ENCODE measurements around the gene CALU.

CALU gene

GRCh38 chr7:128737867-128738385 lies 1.2 kb upstream of the CALU start:
- no peak overlapping the region for H3K4me3 ChIP-seq (ENCODE audit: low read depth, low read length)
- TF ChIP-seq CTCF (IDR thresholded peaks at IDR 0.05; ENCODE audit: low read depth, low read length, missing control alignments) = no peak
- DNase-seq (ENCODE audit: low read depth) = no peak

- TF ChIP-seq CTCF (IDR thresholded peaks at IDR 0.05; ENCODE audit: low read depth, low read length, missing control alignments) = no peak
- peak overlapping the region; percentile 95 for H3K4me3 ChIP-seq (ENCODE audit: low read depth, low read length)
- DNase-seq (ENCODE audit: low read depth) = no peak
These were observed 550 bp upstream of the CALU start for GRCh38 chr7:128738570-128739047.

GRCh38 chr7:128739990-128740682 lies 977 bp downstream of the CALU start:
- no peak for TF ChIP-seq CTCF (IDR thresholded peaks at IDR 0.05; ENCODE audit: low read depth, low read length, missing control alignments)
- H3K4me3 ChIP-seq (ENCODE audit: low read depth, low read length) = peak overlapping the region; percentile 95
- no peak for DNase-seq (ENCODE audit: low read depth)

GRCh38 chr7:128740996-128741395 lies 1.8 kb downstream of the CALU start:
- no peak for TF ChIP-seq CTCF (IDR thresholded peaks at IDR 0.05; ENCODE audit: low read depth, low read length, missing control alignments)
- no peak for DNase-seq (ENCODE audit: low read depth)
- peak overlapping the region; percentile 95; the same call in 1 of the 2 replicates for H3K4me3 ChIP-seq (ENCODE audit: low read depth, low read length)

- no peak for DNase-seq (ENCODE audit: low read depth)
- H3K4me3 ChIP-seq (ENCODE audit: low read depth, low read length) = no peak overlapping the region
- no peak for TF ChIP-seq CTCF (IDR thresholded peaks at IDR 0.05; ENCODE audit: low read depth, low read length, missing control alignments)
These were observed 2.3 kb downstream of the CALU start for GRCh38 chr7:128741491-128741890.

- no peak for DNase-seq (ENCODE audit: low read depth)
- no peak overlapping the region for H3K4me3 ChIP-seq (ENCODE audit: low read depth, low read length)
These were observed 3.0 kb downstream of the CALU start for GRCh38 chr7:128742206-128742605.

More at GRCh38 chr7:128742206-128742605, 3.0 kb downstream of the CALU start:
- TF ChIP-seq CTCF (IDR thresholded peaks at IDR 0.05; ENCODE audit: low read depth, low read length, missing control alignments) = no peak

Measured in GM12864 (cell line).